LNCAP (cell line): ENCODE data around the gene CD99L2.

ENCODE experiments used
- CTCF ChIP-seq: fragments of 450-650 bp; IDR thresholded peaks from 2 replicates; pipeline ENCODE4 v1.5.1; 2017; ENCODE audit warnings: mild to moderate bottlenecking

The CD99L2 gene

DNA sequence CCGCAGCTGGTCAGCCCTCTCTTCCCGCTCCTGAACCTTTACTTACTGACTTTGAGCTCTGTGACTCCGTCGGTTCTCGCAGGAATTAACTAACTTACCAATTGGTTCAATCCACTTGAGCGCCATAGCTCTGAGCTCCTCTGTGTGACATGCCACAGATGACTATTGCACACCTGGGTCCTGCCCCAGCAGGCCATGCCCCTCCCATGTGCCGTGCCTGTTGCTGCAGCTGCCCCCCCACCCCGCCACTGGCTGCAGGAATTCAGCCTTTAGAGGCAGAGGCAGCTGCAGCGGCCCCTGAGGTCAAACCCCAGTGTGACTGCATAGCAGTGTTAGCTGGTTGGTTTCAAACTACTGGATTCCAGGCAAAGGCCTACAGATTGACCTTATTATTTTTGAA is 134.7 kb downstream of the CD99L2 start:
- no peak for TF ChIP-seq CTCF

DNA sequence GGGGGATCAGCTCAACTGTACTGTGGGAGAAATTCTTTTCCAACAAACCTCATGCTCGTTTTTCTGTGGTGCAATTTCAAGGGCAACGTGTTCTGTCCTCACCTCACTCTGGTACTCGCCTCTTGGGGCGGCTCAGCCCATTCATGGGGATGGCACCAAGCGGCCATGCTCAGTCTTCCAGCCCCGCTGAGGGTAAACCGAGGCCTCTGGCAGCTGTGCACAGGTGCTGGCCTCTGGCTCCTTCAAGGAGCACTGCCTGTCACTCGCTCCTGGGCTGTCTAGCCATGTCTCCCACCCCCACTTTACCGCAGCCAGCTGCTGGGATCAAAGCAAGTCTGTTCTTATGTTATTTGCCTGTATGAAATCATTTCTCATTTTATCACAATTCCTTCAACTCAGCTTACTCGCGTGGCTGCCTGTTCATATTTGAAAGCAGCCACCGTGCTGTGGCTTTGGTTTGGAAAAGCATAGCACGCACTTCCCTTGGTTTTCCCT is 135.1 kb downstream of the CD99L2 start:
- TF ChIP-seq CTCF = no peak

GRCh38 chrX:150762258-150763165 is 136.0 kb downstream of the CD99L2 start:
- no peak for TF ChIP-seq CTCF

DNA sequence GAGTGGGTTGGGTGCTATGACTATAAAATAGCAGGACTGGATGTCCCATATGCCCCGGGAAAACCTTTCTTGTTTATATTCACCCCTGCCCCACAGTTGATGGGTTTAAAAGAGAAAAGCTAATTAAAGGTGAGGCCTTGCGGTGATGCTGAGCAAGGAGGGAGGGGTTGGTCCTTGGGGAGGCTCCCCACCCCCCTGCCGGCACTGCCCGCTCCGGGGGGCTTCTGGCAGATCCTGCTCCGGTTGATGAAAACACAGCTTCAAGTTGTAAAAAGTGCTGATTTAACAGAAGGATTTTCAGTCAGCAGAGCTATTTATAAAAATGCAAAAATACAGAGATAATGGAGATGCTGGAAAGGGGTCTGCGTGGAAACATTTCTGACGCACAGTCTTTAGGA is 136.7 kb downstream of the CD99L2 start:
- TF ChIP-seq CTCF = no peak

DNA sequence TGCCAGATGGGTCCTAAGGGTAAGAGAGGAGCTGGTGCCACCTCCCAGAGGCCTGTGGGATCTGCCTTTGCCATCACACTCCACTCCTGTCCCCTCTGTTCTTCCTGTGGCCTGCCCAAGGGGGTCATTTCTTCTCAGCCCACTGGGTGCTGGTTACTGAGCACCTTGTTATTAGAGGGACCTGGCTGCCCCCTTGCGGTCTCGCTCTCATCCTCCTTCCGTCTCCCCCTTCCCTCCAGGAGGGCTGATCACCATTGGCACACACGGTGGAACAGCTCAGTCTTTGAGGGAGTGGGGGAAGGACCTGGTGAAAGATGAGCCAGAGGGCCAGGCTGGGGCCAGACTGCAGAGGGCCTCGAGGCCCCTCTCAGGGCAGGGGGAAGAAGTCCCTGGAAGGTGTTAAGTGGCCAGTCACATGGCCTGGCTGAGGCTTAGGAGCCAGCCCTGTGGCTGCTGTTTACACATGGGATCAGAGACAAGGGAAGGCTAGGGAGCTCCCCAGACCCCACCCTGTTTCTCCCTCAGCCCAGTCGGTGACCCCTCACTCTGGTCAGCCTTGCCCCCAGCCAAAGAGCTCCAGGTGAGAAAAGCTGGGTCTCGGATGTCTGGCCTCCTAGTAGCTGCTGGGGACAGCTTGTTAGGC is 137.2 kb downstream of the CD99L2 start:
- no peak for TF ChIP-seq CTCF

GRCh38 chrX:150759568-150760416 is 138.7 kb downstream of the CD99L2 start:
- no peak for TF ChIP-seq CTCF

DNA sequence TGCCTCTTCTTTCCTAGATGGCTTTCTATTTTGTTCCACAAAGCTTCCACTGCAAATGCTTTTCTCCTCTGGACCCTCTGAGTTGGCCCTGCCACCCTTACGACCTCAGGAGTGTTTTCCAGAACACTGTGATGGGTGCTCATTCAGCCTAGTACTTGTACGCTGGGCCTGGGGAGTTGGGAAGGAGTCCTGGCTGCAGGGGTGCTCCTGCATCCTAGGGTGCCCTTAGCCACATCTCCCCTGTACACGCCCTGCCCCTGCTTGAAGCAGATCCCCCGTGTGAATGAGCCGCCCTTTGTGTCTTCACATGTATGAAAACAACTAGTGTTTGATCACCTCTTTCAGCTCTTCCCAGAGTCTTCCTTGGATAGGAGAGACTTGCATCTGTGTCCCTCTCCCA is 141.1 kb downstream of the CD99L2 start:
- no peak for TF ChIP-seq CTCF
